HepG2 (cell line): ENCODE results near the gene ZFAND2A. TPM values are rescaled to one million over a fixed set of nuclear protein-coding genes. Genes with fewer than 3 reads are reported as not detected.

Experiments used
- AHDC1 ChIP-seq: sonication (generic); formaldehyde crosslinking; IDR thresholded peaks from 2 replicates; pipeline ENCODE4 v1.5.1; 2020; ENCODE audit warnings: mild to moderate bottlenecking, missing genetic modification reagents, borderline replicate concordance
- BCL6 ChIP-seq: IDR thresholded peaks from 2 replicates; pipeline ENCODE4 v1.6.1; 2016; ENCODE audit warnings: missing genetic modification reagents, missing compliant biosample characterization
- CBFB ChIP-seq: sonication (generic); formaldehyde crosslinking; IDR thresholded peaks from 2 replicates; pipeline ENCODE4 v1.4.0; 2020; ENCODE audit warnings: missing genetic modification reagents
- ERF ChIP-seq: IDR thresholded peaks from 2 replicates; pipeline ENCODE4 v1.6.1; 2018; ENCODE audit warnings: missing biosample characterization, missing genetic modification reagents
- ETV6 ChIP-seq: sonication (generic); formaldehyde crosslinking; conservative IDR thresholded peaks from 2 replicates; pipeline ENCODE4 v1.4.0; 2020; ENCODE audit warnings: missing genetic modification reagents
- NR2F2 ChIP-seq: IDR thresholded peaks from 2 replicates; pipeline ENCODE4 v1.6.1; 2012; ENCODE audit warnings: low read depth, inconsistent platforms, borderline replicate concordance
- PPARG ChIP-seq: conservative IDR thresholded peaks from 2 replicates; pipeline ENCODE4 v1.6.1; 2016; ENCODE audit warnings: missing biosample characterization, missing genetic modification reagents
- RBM39 ChIP-seq: fragments of 200-400 bp; formaldehyde crosslinking; IDR thresholded peaks from one replicate; pipeline ENCODE4 v1.6.1; 2018; ENCODE audit warnings: antibody characterized with exemption, mild to moderate bottlenecking, low read depth, low read length; ENCODE audit not compliant: poor library complexity, severe bottlenecking
- RERE ChIP-seq: IDR thresholded peaks from 2 replicates; pipeline ENCODE4 v1.6.1; 2016; ENCODE audit warnings: low read depth, missing genetic modification reagents, missing compliant biosample characterization
- TCF12 ChIP-seq, 2 experiments: fragments of 450-650 bp in 1 of 2; sonication (generic) in 1 of 2; formaldehyde crosslinking in 1 of 2; IDR thresholded peaks; 2 replicates each; pipeline versions ENCODE4 v1.6.1 to v1.8.0; 2017 to 2022; ENCODE audit warnings: antibody characterized with exemption in 1 of 2, mild to moderate bottlenecking in 1 of 2, missing genetic modification reagents in 1 of 2, moderate library complexity in 1 of 2
- TEAD2 ChIP-seq: sonication (generic); formaldehyde crosslinking; IDR thresholded peaks from 2 replicates; pipeline ENCODE4 v1.9.0; 2021; ENCODE audit warnings: missing genetic modification reagents
- ZBTB42 ChIP-seq: sonication (generic); formaldehyde crosslinking; IDR thresholded peaks from 2 replicates; pipeline ENCODE4 v1.5.0; 2020; ENCODE audit warnings: mild to moderate bottlenecking, missing genetic modification reagents
- ZNF484 ChIP-seq: sonication (generic); formaldehyde crosslinking; IDR thresholded peaks from 2 replicates; pipeline ENCODE4 v1.5.1; 2020; ENCODE audit warnings: mild to moderate bottlenecking, low read depth, missing genetic modification reagents, borderline replicate concordance
- ZNF598 ChIP-seq: sonication (generic); formaldehyde crosslinking; IDR thresholded peaks from 2 replicates; pipeline ENCODE4 v1.5.1; 2020; ENCODE audit warnings: mild to moderate bottlenecking, missing genetic modification reagents, borderline replicate concordance
- ZNF761 ChIP-seq: sonication (generic); formaldehyde crosslinking; conservative IDR thresholded peaks from 2 replicates; pipeline ENCODE4 v1.4.0; 2020; ENCODE audit warnings: mild to moderate bottlenecking, missing genetic modification reagents
- polyA plus RNA-seq, 8 experiments: library from polyadenylated mRNA; depleted of rRNA in 3 of 8; stranded (reverse) in 7 of 8; unstranded in 1 of 8; fragments of >200 nt; fragmentation: Illumina TruSeq in 4 of 8; extraction: Trizol in 4 of 8; gene quantifications; 2 replicates each; pipeline versions ENCODE4 v1.2.1 to v1.2.3, GENCODE V29; 2011 to 2016; ENCODE audit warnings: low read depth in 4 of 8, missing spikeins in 1 of 8, mixed read lengths in 1 of 8; ENCODE audit not compliant: insufficient read depth in 1 of 8
- total RNA-seq, 5 experiments: library from RNA; depleted of rRNA; stranded (reverse); fragments of >200 nt; fragmentation: Illumina TruSeq; extraction: Trizol; gene quantifications; 2 replicates each; pipeline ENCODE4 v1.2.3, GENCODE V29; 2016; ENCODE audit warnings: low read depth in 1 of 5

Gene ZFAND2A
- total and polyA plus RNA-seq, 2 of the 13 experiments (the other 11 are each of a cell fraction or from before 2014, with no cell fraction given) = 140 to 153 TPM

GRCh38 chr7:1160670-1161021 lies 650 bp upstream of the ZFAND2A start (continued):
- TF ChIP-seq AHDC1 (CRISPR knock-in tag) (no peak), BCL6 (CRISPR knock-in tag) (peak; percentile 24; the same call in 1 of the 2 replicates), TCF12 (IDR thresholded peaks at IDR 0.05) (no peak), TCF12 (CRISPR knock-in tag; IDR thresholded peaks at IDR 0.05) (no peak), ZNF598 (CRISPR knock-in tag) (no peak), ZNF761 (CRISPR knock-in tag) (no peak), ZNF484 (CRISPR knock-in tag) (no peak), ZBTB42 (no peak), PPARG (no peak), NR2F2 (no peak), CBFB (CRISPR knock-in tag) (no peak), RBM39 (peak; percentile 31), ETV6 (CRISPR knock-in tag) (no peak), RERE (CRISPR knock-in tag) (0 out of 2 replicates have a peak, but pooled peaks have one; percentile 17), TEAD2 (CRISPR knock-in tag) (no peak), ERF (CRISPR knock-in tag) (no peak)
